HL-60 (cell line): ENCODE measurements around the gene NPAS4.

Experiments
- DNase-seq, 2 experiments: peaks; one replicate each; pipeline ENCODE4 v3.0.0-alpha.2; 2010 to 2020; ENCODE audit warnings: low read depth in 1 of 2, low spot score in 1 of 2
- H3K27ac ChIP-seq: fragments of 250-450 bp; sonication (Bioruptor Pico); replicated peaks from 2 replicates; pipeline ENCODE4 v1.5.1; 2020; ENCODE audit warnings: mild to moderate bottlenecking, moderate library complexity
- H3K27me3 ChIP-seq: fragments of 250-450 bp; sonication (Bioruptor Pico); 2 replicates; pipeline ENCODE4 v1.5.1; 2021; ENCODE audit warnings: mild to moderate bottlenecking, moderate library complexity; ENCODE audit not compliant: insufficient read depth, poor library complexity, severe bottlenecking
- H3K4me3 ChIP-seq: replicated peaks from 2 replicates; pipeline ENCODE4 v1.5.1; 2011; ENCODE audit warnings: mild to moderate bottlenecking, control low read depth, low read length; ENCODE audit not compliant: insufficient read depth
- CTCF ChIP-seq: IDR thresholded peaks from one replicate; pipeline ENCODE4 v1.5.1; 2011; ENCODE audit warnings: low read length, control low read depth, inconsistent platforms; ENCODE audit not compliant: insufficient read depth
- GABPA ChIP-seq: IDR thresholded peaks from 2 replicates; pipeline ENCODE4 v1.6.1; 2012; ENCODE audit warnings: low read depth
- POLR2AphosphoS5 ChIP-seq: IDR thresholded peaks from 2 replicates; pipeline ENCODE4 v1.6.1; 2012; ENCODE audit warnings: low read depth
- REST ChIP-seq: IDR thresholded peaks from 2 replicates; pipeline ENCODE4 v1.6.1; 2012; ENCODE audit warnings: low read depth; ENCODE audit not compliant: insufficient replicate concordance
- SPI1 ChIP-seq: IDR thresholded peaks from 2 replicates; pipeline ENCODE4 v1.6.1; 2012; ENCODE audit warnings: low read depth, mild to moderate bottlenecking, borderline replicate concordance

The NPAS4 gene

GRCh38 chr11:66413167-66413566, 7.7 kb upstream of the NPAS4 start:
- no peak for DNase-seq
- peaks cover 2% of the 10 kb centered on the region for H3K27me3 ChIP-seq
- H3K27ac ChIP-seq: no peak overlapping the region
- no peak overlapping the region for H3K4me3 ChIP-seq
- TF ChIP-seq CTCF (no peak), POLR2AphosphoS5 (no peak), GABPA (no peak), REST (no peak), SPI1 (no peak)

- Histone ChIP-seq H3K27me3 (peaks cover 2% of the 10 kb centered on the region), H3K27ac (no peak overlapping the region), H3K4me3 (no peak overlapping the region)
- no peak for TF ChIP-seq SPI1
- TF ChIP-seq REST: no peak
- TF ChIP-seq GABPA: no peak
- TF ChIP-seq POLR2AphosphoS5: no peak
- no peak for TF ChIP-seq CTCF
- no peak for DNase-seq
Observed at GRCh38 chr11:66414120-66414934, 6.5 kb upstream of the NPAS4 start.

- Histone ChIP-seq H3K27ac (no peak overlapping the region), H3K4me3 (no peak overlapping the region), H3K27me3 (peaks cover 2% of the 10 kb centered on the region)
- TF ChIP-seq GABPA (no peak), SPI1 (no peak), REST (no peak), CTCF (no peak), POLR2AphosphoS5 (no peak)
- DNase-seq: no peak
Observed at GRCh38 chr11:66415423-66415822, 5.4 kb upstream of the NPAS4 start.
